SJSA1 (cell line): Measurements from ENCODE around the gene NPB. TPM values are rescaled to one million over a fixed set of nuclear protein-coding genes. Genes with fewer than 3 reads are reported as not detected.

Experiments used
- DNase-seq, 2 experiments: peaks; one replicate each; pipeline ENCODE4 v3.0.0-alpha.2; 2015 to 2020; ENCODE audit warnings: low spot score in 2 of 2, low read depth in 1 of 2
- H3K27ac ChIP-seq: fragments of 250-450 bp; sonication (Bioruptor Pico); 2 replicates; pipeline ENCODE4 v1.5.1; 2020; ENCODE audit warnings: mild to moderate bottlenecking, moderate library complexity
- H3K27me3 ChIP-seq: fragments of 250-450 bp; sonication (Bioruptor Pico); replicated peaks from 2 replicates; pipeline ENCODE4 v1.5.1; 2020; ENCODE audit warnings: mild to moderate bottlenecking, moderate library complexity
- H3K36me3 ChIP-seq: fragments of 250-450 bp; sonication (Bioruptor Pico); 2 replicates; pipeline ENCODE4 v1.5.1; 2020; ENCODE audit warnings: mild to moderate bottlenecking
- H3K4me1 ChIP-seq: fragments of 250-450 bp; sonication (Bioruptor Pico); replicated peaks from 2 replicates; pipeline ENCODE4 v1.6.1; 2021; ENCODE audit warnings: mild to moderate bottlenecking
- H3K4me3 ChIP-seq: fragments of 250-450 bp; sonication (Bioruptor Pico); 2 replicates; pipeline ENCODE4 v1.5.1; 2020; ENCODE audit warnings: mild to moderate bottlenecking
- H3K9me3 ChIP-seq: fragments of 250-450 bp; sonication (Bioruptor Pico); replicated peaks from 2 replicates; pipeline ENCODE4 v1.5.1; 2020; ENCODE audit warnings: mild to moderate bottlenecking
- total RNA-seq: library from RNA; depleted of rRNA; stranded (reverse); fragments of >200 nt; shearing (Covaris generic); gene quantifications from 2 replicates; pipeline ENCODE4 v1.2.3, GENCODE V29; 2014

Gene NPB
- total RNA-seq, 1 experiment from 2014 or later = 0.84 TPM

GRCh38 chr17:81934098-81934757, 32.2 kb downstream of the NPB start:
- Histone ChIP-seq H3K4me1 (peaks cover 13% of the 10 kb centered on the region), H3K4me3 (no peak overlapping the region), H3K9me3 (no peaks in the 10 kb centered on the region), H3K36me3 (no peaks in the 10 kb centered on the region), H3K27me3 (0 out of 2 replicates have a peak, but pooled peaks cover 2% of the 10 kb centered on the region), H3K27ac (no peak overlapping the region)
- DNase-seq = no peak

GRCh38 chr17:81934850-81935708, 33.0 kb downstream of the NPB start:
- Histone ChIP-seq H3K9me3 (no peaks in the 10 kb centered on the region), H3K4me1 (peaks cover 13% of the 10 kb centered on the region), H3K27ac (no peak overlapping the region), H3K4me3 (no peak overlapping the region), H3K36me3 (no peaks in the 10 kb centered on the region), H3K27me3 (0 out of 2 replicates have a peak, but pooled peaks cover 2% of the 10 kb centered on the region)
- DNase-seq = no peak

- 0 out of 2 replicates have a peak, but pooled peaks cover 6% of the 10 kb centered on the region for H3K27me3 ChIP-seq
- no peaks in the 10 kb centered on the region for H3K9me3 ChIP-seq
- no peak overlapping the region for H3K4me3 ChIP-seq
- H3K36me3 ChIP-seq = no peaks in the 10 kb centered on the region
- no peak overlapping the region for H3K27ac ChIP-seq
- peaks cover 13% of the 10 kb centered on the region for H3K4me1 ChIP-seq
- no peak for DNase-seq
Measured at GRCh38 chr17:81935709-81936084, 33.7 kb downstream of the NPB start.

- Histone ChIP-seq H3K27ac (no peak overlapping the region), H3K4me1 (peaks cover 13% of the 10 kb centered on the region), H3K9me3 (no peaks in the 10 kb centered on the region), H3K4me3 (no peak overlapping the region), H3K27me3 (peaks cover 27% of the 10 kb centered on the region), H3K36me3 (no peaks in the 10 kb centered on the region)
- DNase-seq = no peak
Measured at GRCh38 chr17:81939218-81939617, 37.2 kb downstream of the NPB start.

- H3K9me3 ChIP-seq = no peaks in the 10 kb centered on the region
- DNase-seq = no peak
- H3K4me1 ChIP-seq = peaks cover 13% of the 10 kb centered on the region
- H3K27ac ChIP-seq = no peak overlapping the region
- H3K4me3 ChIP-seq = no peak overlapping the region
- H3K36me3 ChIP-seq = no peaks in the 10 kb centered on the region
- H3K27me3 ChIP-seq = peaks cover 32% of the 10 kb centered on the region
Measured at GRCh38 chr17:81939881-81940385, 37.9 kb downstream of the NPB start.

- no peaks in the 10 kb centered on the region for H3K36me3 ChIP-seq
- H3K27ac ChIP-seq = no peak overlapping the region
- H3K4me1 ChIP-seq = peaks cover 13% of the 10 kb centered on the region
- no peak overlapping the region for H3K4me3 ChIP-seq
- no peak for DNase-seq
- no peaks in the 10 kb centered on the region for H3K9me3 ChIP-seq
- peaks cover 33% of the 10 kb centered on the region for H3K27me3 ChIP-seq
Measured at GRCh38 chr17:81940538-81941483, 38.8 kb downstream of the NPB start.

- Histone ChIP-seq H3K9me3 (no peaks in the 10 kb centered on the region), H3K4me1 (peaks cover 8% of the 10 kb centered on the region), H3K27ac (no peak overlapping the region), H3K4me3 (no peak overlapping the region), H3K27me3 (peaks cover 39% of the 10 kb centered on the region), H3K36me3 (no peaks in the 10 kb centered on the region)
- no peak for DNase-seq
Measured at GRCh38 chr17:81941484-81942166, 39.6 kb downstream of the NPB start.

GRCh38 chr17:81942167-81942553, 40.1 kb downstream of the NPB start:
- peaks cover 3% of the 10 kb centered on the region for H3K4me1 ChIP-seq
- no peak overlapping the region for H3K4me3 ChIP-seq
- H3K27me3 ChIP-seq = peaks cover 44% of the 10 kb centered on the region
- DNase-seq = no peak
- H3K36me3 ChIP-seq = no peaks in the 10 kb centered on the region
- no peaks in the 10 kb centered on the region for H3K9me3 ChIP-seq
- no peak overlapping the region for H3K27ac ChIP-seq

- no peak for DNase-seq
- Histone ChIP-seq H3K27ac (no peak overlapping the region), H3K27me3 (peaks cover 45% of the 10 kb centered on the region)
Measured at GRCh38 chr17:81944858-81945257, 42.8 kb downstream of the NPB start.

GRCh38 chr17:81947189-81947588, 45.2 kb downstream of the NPB start, which contains the start of gene MYADML2:
TSS of gene MYADML2 (minus strand) at chr17:81947233. CDS start at chr17:81941741, 5,492 bp downstream.
- DNase-seq = no peak
- Histone ChIP-seq H3K27me3 (peaks cover 36% of the 10 kb centered on the region), H3K4me1 (no peaks in the 10 kb centered on the region), H3K4me3 (no peak within 1 kb of the TSS), H3K9me3 (no peaks in the 10 kb centered on the region), H3K36me3 (no peaks in the 10 kb centered on the region), H3K27ac (no peak within 1 kb of the TSS)

More at GRCh38 chr17:81944858-81945257, 42.8 kb downstream of the NPB start:
- H3K4me3 ChIP-seq = no peak overlapping the region
- no peaks in the 10 kb centered on the region for H3K36me3 ChIP-seq
- no peaks in the 10 kb centered on the region for H3K9me3 ChIP-seq
- no peaks in the 10 kb centered on the region for H3K4me1 ChIP-seq

GRCh38 chr17:81948635-81949378, 46.8 kb downstream of the NPB start:
- no peaks in the 10 kb centered on the region for H3K4me1 ChIP-seq
- no peaks in the 10 kb centered on the region for H3K36me3 ChIP-seq
- no peak overlapping the region for H3K4me3 ChIP-seq
- H3K27me3 ChIP-seq = peaks cover 28% of the 10 kb centered on the region
- H3K9me3 ChIP-seq = no peaks in the 10 kb centered on the region
- H3K27ac ChIP-seq = no peak overlapping the region
- DNase-seq = no peak

GRCh38 chr17:81950501-81950900, 48.5 kb downstream of the NPB start:
- DNase-seq = no peak
- no peaks in the 10 kb centered on the region for H3K9me3 ChIP-seq
- H3K27ac ChIP-seq = no peak overlapping the region
- H3K4me1 ChIP-seq = no peaks in the 10 kb centered on the region
- H3K27me3 ChIP-seq = peaks cover 20% of the 10 kb centered on the region; the same call in 1 of the 2 replicates
- H3K4me3 ChIP-seq = no peak overlapping the region
- no peaks in the 10 kb centered on the region for H3K36me3 ChIP-seq
